ENCODE measurements around the gene GJD2.

DNA sequence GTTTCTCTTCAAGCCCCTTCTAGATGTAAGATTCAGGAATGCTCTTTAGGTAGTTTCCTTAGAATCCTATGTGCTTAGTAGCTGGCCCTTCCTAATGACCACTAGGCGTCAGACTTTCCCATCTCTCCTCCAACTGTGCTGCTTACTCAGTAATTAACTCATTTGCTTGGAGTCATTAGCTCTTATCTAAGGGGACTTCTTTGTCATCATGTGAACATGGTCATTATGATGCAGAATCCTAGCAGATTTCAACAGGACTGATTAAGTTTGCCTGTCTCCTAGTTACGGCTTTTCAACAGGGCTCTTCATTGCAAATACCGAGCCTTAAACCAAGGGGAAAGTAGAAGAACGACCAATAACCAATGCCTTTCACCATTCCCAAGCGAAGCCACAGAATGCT is 46.4 kb downstream of the GJD2 start:
- peak; percentile 59 to 82 (median 72) for TF ChIP-seq CTCF (IDR thresholded peaks at IDR 0.05)
- no peak for TF ChIP-seq POLR2A (IDR thresholded peaks at IDR 0.05)

Measured in adrenal gland (tissue), 5 donors.